ENCODE measurements around the gene FIBIN.
"Not testable (repeated sequence)": the region's sequence is repeated elsewhere in the genome, so short reads cannot be mapped to it uniquely, and the experiment has no call there.

FIBIN gene

GRCh38 chr11:26993965-26994457, at the start of gene FIBIN:
Gene FIBIN, plus strand, starts transcription at chr11:26994112. Its CDS starts 415 bp downstream, at chr11:26994527.
- FAIRE-seq = no peak

GRCh38 chr11:26944866-26945664, 48.8 kb upstream of the FIBIN start:
- FAIRE-seq = no peak

GRCh38 chr11:26946257-26946716, 47.6 kb upstream of the FIBIN start:
- FAIRE-seq = no peak

- no peak for FAIRE-seq
Measured at GRCh38 chr11:26947379-26947844, 46.5 kb upstream of the FIBIN start.

- FAIRE-seq = no peak
Measured at GRCh38 chr11:26947904-26948639, 45.8 kb upstream of the FIBIN start.

- no peak for FAIRE-seq
Measured at GRCh38 chr11:26948881-26949280, 45.0 kb upstream of the FIBIN start.

- no peak for FAIRE-seq
Measured at GRCh38 chr11:26949846-26950245, 44.1 kb upstream of the FIBIN start.

GRCh38 chr11:26950260-26950719, 43.6 kb upstream of the FIBIN start:
- FAIRE-seq = no peak

- FAIRE-seq = no peak
Measured at GRCh38 chr11:26951809-26952515, 42.0 kb upstream of the FIBIN start.

- no peak for FAIRE-seq
Measured at GRCh38 chr11:26953770-26954392, 40.0 kb upstream of the FIBIN start.

- no peak for FAIRE-seq
Measured at GRCh38 chr11:26958005-26958701, 35.8 kb upstream of the FIBIN start.

- FAIRE-seq = no peak
Measured at GRCh38 chr11:26958702-26959049, 35.2 kb upstream of the FIBIN start.

- FAIRE-seq = no peak
Measured at GRCh38 chr11:26960281-26960680, 33.6 kb upstream of the FIBIN start.

GRCh38 chr11:26963764-26964163, 30.1 kb upstream of the FIBIN start:
- no peak for FAIRE-seq

- FAIRE-seq = no peak
Measured at GRCh38 chr11:26964339-26964738, 29.6 kb upstream of the FIBIN start.

- not testable (repeated sequence) for FAIRE-seq
Measured at GRCh38 chr11:26964847-26965485, 28.9 kb upstream of the FIBIN start.

GRCh38 chr11:26971961-26972360, 22.0 kb upstream of the FIBIN start:
- FAIRE-seq = no peak

GRCh38 chr11:26974069-26974783, 19.7 kb upstream of the FIBIN start:
- FAIRE-seq = no peak

- FAIRE-seq = no peak
Measured at GRCh38 chr11:26974996-26975395, 18.9 kb upstream of the FIBIN start.

GRCh38 chr11:26976389-26976788, 17.5 kb upstream of the FIBIN start:
- no peak for FAIRE-seq

- FAIRE-seq = not testable (repeated sequence)
Measured at GRCh38 chr11:26977209-26977608, 16.7 kb upstream of the FIBIN start.

Data from colon (tissue), 2 donors.